ENCODE data around the gene CA11.
A peak's percentile ranks its signal among the peaks of the same experiment; 100 is the strongest.

CA11 gene

GRCh38 chr19:48627201-48627864, 18.7 kb downstream of the CA11 start:
- Mint-ChIP-seq H3K4me3 (peak overlapping the region; percentile 22 to 34), H3K36me3 (ENCODE audit: insufficient read depth) (peaks cover 46% of the 10 kb centered on the region)

GRCh38 chr19:48625891-48626327, 20.1 kb downstream of the CA11 start:
- H3K36me3 Mint-ChIP-seq (ENCODE audit: insufficient read depth) = peaks cover 41% of the 10 kb centered on the region
- no peak for ATAC-seq (replicated peaks)

More at GRCh38 chr19:48627201-48627864, 18.7 kb downstream of the CA11 start:
- no peaks in the 10 kb centered on the region for H3K27me3 Mint-ChIP-seq
- H3K9me3 Mint-ChIP-seq = no peaks in the 10 kb centered on the region
- H3K4me1 Mint-ChIP-seq (ENCODE audit: low read depth in 2 of 2) = peaks cover 30 to 36% of the 10 kb centered on the region in 2 donors
- DNase-seq = peak in 1 of 3 experiments; percentile 34
- H3K27ac Mint-ChIP-seq = peak overlapping the region in 1 of 2 donors; percentile 80
- peak; percentile 67 for ATAC-seq (replicated peaks)

GRCh38 chr19:48624791-48625723, 20.9 kb downstream of the CA11 start:
- Mint-ChIP-seq H3K27ac (peak overlapping the region; percentile 91 to 98), H3K36me3 (ENCODE audit: insufficient read depth) (peaks cover 39% of the 10 kb centered on the region), H3K4me3 (peak overlapping the region; percentile 3 to 85), H3K27me3 (no peaks in the 10 kb centered on the region), H3K9me3 (no peaks in the 10 kb centered on the region), H3K4me1 (ENCODE audit: low read depth in 2 of 2) (peaks cover 31 to 36% of the 10 kb centered on the region in 2 donors)
- ATAC-seq (replicated peaks) (no peak), DNase-seq (no peak)

More at GRCh38 chr19:48625891-48626327, 20.1 kb downstream of the CA11 start:
- no peak for DNase-seq
- Mint-ChIP-seq H3K4me3 (no peak overlapping the region), H3K9me3 (no peaks in the 10 kb centered on the region), H3K4me1 (ENCODE audit: low read depth in 2 of 2) (peaks cover 31 to 36% of the 10 kb centered on the region in 2 donors), H3K27me3 (no peaks in the 10 kb centered on the region), H3K27ac (peak overlapping the region in 1 of 2 donors; percentile 91)

GRCh38 chr19:48624067-48624594, 21.9 kb downstream of the CA11 start:
- Mint-ChIP-seq H3K4me1 (ENCODE audit: low read depth in 2 of 2) (peaks cover 38 to 44% of the 10 kb centered on the region in 2 donors), H3K36me3 (ENCODE audit: insufficient read depth) (peaks cover 36% of the 10 kb centered on the region), H3K27me3 (no peaks in the 10 kb centered on the region), H3K27ac (peak overlapping the region; percentile 91 to 98), H3K9me3 (no peaks in the 10 kb centered on the region), H3K4me3 (peak overlapping the region; percentile 85 to 89)
- peak; percentile 61 for ATAC-seq (replicated peaks)
- peak; percentile 83 to 91 (median 89) for DNase-seq

- no peak for ATAC-seq (replicated peaks)
- Mint-ChIP-seq H3K36me3 (ENCODE audit: insufficient read depth) (peaks cover 38% of the 10 kb centered on the region), H3K9me3 (no peaks in the 10 kb centered on the region), H3K4me1 (ENCODE audit: low read depth in 2 of 2) (peaks cover 40 to 43% of the 10 kb centered on the region in 2 donors), H3K27me3 (no peaks in the 10 kb centered on the region), H3K4me3 (peak overlapping the region; percentile 85 to 89), H3K27ac (peak overlapping the region; percentile 91 to 98)
- DNase-seq = no peak
These were observed 22.4 kb downstream of the CA11 start for GRCh38 chr19:48623556-48624066.

GRCh38 chr19:48619692-48620585, 26.0 kb downstream of the CA11 start:
- Mint-ChIP-seq H3K4me1 (ENCODE audit: low read depth in 2 of 2) (peaks cover 52 to 57% of the 10 kb centered on the region in 2 donors), H3K27ac (peak overlapping the region; percentile 97 to 99), H3K4me3 (peak overlapping the region; percentile 97), H3K27me3 (no peaks in the 10 kb centered on the region), H3K9me3 (no peaks in the 10 kb centered on the region), H3K36me3 (ENCODE audit: insufficient read depth) (peaks cover 68% of the 10 kb centered on the region)
- DNase-seq = no peak
- no peak for ATAC-seq (replicated peaks)

GRCh38 chr19:48618916-48619691, 26.9 kb downstream of the CA11 start, which contains the start of the genes RPL18 and SPHK2:
Gene RPL18, minus strand, starts transcription at chr19:48619178. Its CDS starts 35 bp downstream, at chr19:48619143.
Gene SPHK2, plus strand, starts transcription at chr19:48619506. Its CDS starts 1,009 bp downstream, at chr19:48620515.
- Mint-ChIP-seq H3K4me1 (ENCODE audit: low read depth in 2 of 2) (peaks cover 47 to 52% of the 10 kb centered on the region in 2 donors), H3K27ac (peak within 1 kb of the TSS; percentile 97 to 99), H3K4me3 (peak within 1 kb of the TSS; percentile 97), H3K9me3 (no peaks in the 10 kb centered on the region), H3K27me3 (no peaks in the 10 kb centered on the region), H3K36me3 (ENCODE audit: insufficient read depth) (peaks cover 73% of the 10 kb centered on the region)
- DNase-seq (peak; percentile 91 to 93 (median 93)), ATAC-seq (replicated peaks) (peak; percentile 82)

GRCh38 chr19:48618278-48618915, 27.6 kb downstream of the CA11 start:
- peak overlapping the region; percentile 97 to 99 for H3K27ac Mint-ChIP-seq
- peak overlapping the region; percentile 97 for H3K4me3 Mint-ChIP-seq
- peaks cover 44 to 45% of the 10 kb centered on the region in 2 donors for H3K4me1 Mint-ChIP-seq (ENCODE audit: low read depth in 2 of 2)
- peaks cover 76% of the 10 kb centered on the region for H3K36me3 Mint-ChIP-seq (ENCODE audit: insufficient read depth)
- no peaks in the 10 kb centered on the region for H3K9me3 Mint-ChIP-seq
- H3K27me3 Mint-ChIP-seq = no peaks in the 10 kb centered on the region
- ATAC-seq (replicated peaks) = no peak
- DNase-seq = no peak

- Mint-ChIP-seq H3K27me3 (no peaks in the 10 kb centered on the region), H3K9me3 (no peaks in the 10 kb centered on the region), H3K27ac (peak overlapping the region; percentile 97 to 99), H3K36me3 (ENCODE audit: insufficient read depth) (peaks cover 77% of the 10 kb centered on the region), H3K4me3 (peak overlapping the region; percentile 97), H3K4me1 (ENCODE audit: low read depth in 2 of 2) (peaks cover 40 to 42% of the 10 kb centered on the region in 2 donors)
- DNase-seq = no peak
- no peak for ATAC-seq (replicated peaks)
These were observed 28.6 kb downstream of the CA11 start for GRCh38 chr19:48617146-48617937.

- Mint-ChIP-seq H3K4me3 (peak overlapping the region; percentile 97), H3K27ac (peak overlapping the region; percentile 97 to 99), H3K36me3 (ENCODE audit: insufficient read depth) (peaks cover 73% of the 10 kb centered on the region), H3K9me3 (no peaks in the 10 kb centered on the region), H3K27me3 (no peaks in the 10 kb centered on the region), H3K4me1 (ENCODE audit: low read depth in 2 of 2) (peaks cover 38 to 42% of the 10 kb centered on the region in 2 donors)
- no peak for ATAC-seq (replicated peaks)
- no peak for DNase-seq
These were observed 29.4 kb downstream of the CA11 start for GRCh38 chr19:48616491-48617056.

Measured in effector memory CD8-positive, alpha-beta T cell (primary cell).